ENCODE data around the gene PAK3.

Gene PAK3

GRCh38 chrX:111088628-111089027 is 7.4 kb upstream of the PAK3 start:
- no peak for DNase-seq (ENCODE audit: low read depth)
- H3K4me3 ChIP-seq (ENCODE audit: control insufficient read depth, low read depth, low read length) = no peak overlapping the region
- TF ChIP-seq CTCF (IDR thresholded peaks at IDR 0.05; ENCODE audit: control insufficient read depth, insufficient read depth, low read depth, low read length, missing control alignments) = no peak

GRCh38 chrX:111090458-111090857 is 5.5 kb upstream of the PAK3 start:
- no peak for TF ChIP-seq CTCF (IDR thresholded peaks at IDR 0.05; ENCODE audit: control insufficient read depth, insufficient read depth, low read depth, low read length, missing control alignments)
- no peak for DNase-seq (ENCODE audit: low read depth)
- no peak overlapping the region for H3K4me3 ChIP-seq (ENCODE audit: control insufficient read depth, low read depth, low read length)

GRCh38 chrX:111098874-111099273 is 2.9 kb downstream of the PAK3 start:
- DNase-seq (ENCODE audit: low read depth) = no peak
- H3K4me3 ChIP-seq (ENCODE audit: control insufficient read depth, low read depth, low read length) = no peak overlapping the region
- peak; percentile 66 for TF ChIP-seq CTCF (IDR thresholded peaks at IDR 0.05; ENCODE audit: control insufficient read depth, insufficient read depth, low read depth, low read length, missing control alignments)

GRCh38 chrX:111100191-111100590 is 4.2 kb downstream of the PAK3 start:
- TF ChIP-seq CTCF (IDR thresholded peaks at IDR 0.05; ENCODE audit: control insufficient read depth, insufficient read depth, low read depth, low read length, missing control alignments) = peak; percentile 58
- DNase-seq (ENCODE audit: low read depth) = no peak
- no peak overlapping the region for H3K4me3 ChIP-seq (ENCODE audit: control insufficient read depth, low read depth, low read length)

GRCh38 chrX:111101580-111101979 is 5.6 kb downstream of the PAK3 start:
- TF ChIP-seq CTCF (IDR thresholded peaks at IDR 0.05; ENCODE audit: control insufficient read depth, insufficient read depth, low read depth, low read length, missing control alignments) = no peak
- no peak for DNase-seq (ENCODE audit: low read depth)
- H3K4me3 ChIP-seq (ENCODE audit: control insufficient read depth, low read depth, low read length) = no peak overlapping the region

- DNase-seq (ENCODE audit: low read depth) = no peak
- no peak for TF ChIP-seq CTCF (IDR thresholded peaks at IDR 0.05; ENCODE audit: control insufficient read depth, insufficient read depth, low read depth, low read length, missing control alignments)
- H3K4me3 ChIP-seq (ENCODE audit: control insufficient read depth, low read depth, low read length) = no peak overlapping the region
Observed at GRCh38 chrX:111102636-111103035, 6.6 kb downstream of the PAK3 start.

- no peak for TF ChIP-seq CTCF (IDR thresholded peaks at IDR 0.05; ENCODE audit: control insufficient read depth, insufficient read depth, low read depth, low read length, missing control alignments)
- H3K4me3 ChIP-seq (ENCODE audit: control insufficient read depth, low read depth, low read length) = no peak overlapping the region
- no peak for DNase-seq (ENCODE audit: low read depth)
Observed at GRCh38 chrX:111103246-111103645, 7.3 kb downstream of the PAK3 start.

Data from AG09309 (cell line).